ENCODE results near the gene PRKAG1.

- TF ChIP-seq, protein P1, sequence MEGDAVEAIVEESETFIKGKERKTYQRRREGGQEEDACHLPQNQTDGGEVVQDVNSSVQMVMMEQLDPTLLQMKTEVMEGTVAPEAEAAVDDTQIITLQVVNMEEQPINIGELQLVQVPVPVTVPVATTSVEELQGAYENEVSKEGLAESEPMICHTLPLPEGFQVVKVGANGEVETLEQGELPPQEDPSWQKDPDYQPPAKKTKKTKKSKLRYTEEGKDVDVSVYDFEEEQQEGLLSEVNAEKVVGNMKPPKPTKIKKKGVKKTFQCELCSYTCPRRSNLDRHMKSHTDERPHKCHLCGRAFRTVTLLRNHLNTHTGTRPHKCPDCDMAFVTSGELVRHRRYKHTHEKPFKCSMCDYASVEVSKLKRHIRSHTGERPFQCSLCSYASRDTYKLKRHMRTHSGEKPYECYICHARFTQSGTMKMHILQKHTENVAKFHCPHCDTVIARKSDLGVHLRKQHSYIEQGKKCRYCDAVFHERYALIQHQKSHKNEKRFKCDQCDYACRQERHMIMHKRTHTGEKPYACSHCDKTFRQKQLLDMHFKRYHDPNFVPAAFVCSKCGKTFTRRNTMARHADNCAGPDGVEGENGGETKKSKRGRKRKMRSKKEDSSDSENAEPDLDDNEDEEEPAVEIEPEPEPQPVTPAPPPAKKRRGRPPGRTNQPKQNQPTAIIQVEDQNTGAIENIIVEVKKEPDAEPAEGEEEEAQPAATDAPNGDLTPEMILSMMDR (IDR thresholded peaks at IDR 0.05) = no peak
- TF ChIP-seq POLR2A (IDR thresholded peaks at IDR 0.05) (no peak), POLR2AphosphoS5 (IDR thresholded peaks at IDR 0.05; ENCODE audit: insufficient read depth in 1 of 2, low read depth in 1 of 2) (no peak)
Measured at GRCh38 chr12:49030714-49031572, 12.4 kb upstream of the PRKAG1 start.

All from vagina (tissue), 2 donors.